Stimulated activated CD8-positive, alpha-beta memory T cell treated with anti-CD3 and anti-CD28 coated beads, Interleukin-7, amount 100 ng/mL, for 1 hour (primary cell): Measurements from ENCODE around the gene RASIP1.

ENCODE experiments used
- DNase-seq, 2 donors: peaks; one replicate each; pipeline ENCODE4 v3.0.0-alpha.2; 2020; ENCODE audit warnings: low read depth in 2 of 2

The RASIP1 gene

GRCh38 chr19:48756212-48756611 is 15.8 kb upstream of the RASIP1 start:
- DNase-seq, result no peak

GRCh38 chr19:48755787-48756186 is 15.4 kb upstream of the RASIP1 start:
- DNase-seq, result no peak

- DNase-seq, result no peak
These were observed 14.8 kb upstream of the RASIP1 start, which contains the start of gene FGF21 for GRCh38 chr19:48755084-48755641. Gene FGF21, plus strand, starts transcription at chr19:48755524. Its CDS starts 713 bp downstream, at chr19:48756237.

GRCh38 chr19:48752496-48753365 is 12.3 kb upstream of the RASIP1 start, which contains the start of gene FUT1:
Gene FUT1, minus strand, starts transcription at chr19:48752641. Its CDS starts 1,360 bp downstream, at chr19:48751281.
- no peak for DNase-seq

- DNase-seq, result no peak
These were observed 11.6 kb upstream of the RASIP1 start for GRCh38 chr19:48751845-48752495.

GRCh38 chr19:48750771-48751504 is 10.5 kb upstream of the RASIP1 start:
- DNase-seq, result no peak

- DNase-seq, result no peak
These were observed 9.9 kb upstream of the RASIP1 start for GRCh38 chr19:48750351-48750750.

- DNase-seq, result no peak
These were observed 9.3 kb upstream of the RASIP1 start for GRCh38 chr19:48749571-48750198.

- no peak for DNase-seq
These were observed 6.5 kb upstream of the RASIP1 start, which contains the start of gene IZUMO1 for GRCh38 chr19:48746738-48747575. Gene IZUMO1, minus strand, starts transcription at chr19:48746909. Its CDS starts 1,050 bp downstream, at chr19:48745859.

GRCh38 chr19:48746110-48746509 is 5.7 kb upstream of the RASIP1 start:
- no peak for DNase-seq

- DNase-seq, result no peak
These were observed 5.0 kb upstream of the RASIP1 start for GRCh38 chr19:48745208-48745995.

GRCh38 chr19:48742096-48742495 is 1.7 kb upstream of the RASIP1 start:
- DNase-seq, result no peak

GRCh38 chr19:48741129-48741999 is 954 bp upstream of the RASIP1 start:
- DNase-seq, result no peak

- DNase-seq, result no peak
These were observed 826 bp downstream of the RASIP1 start for GRCh38 chr19:48739404-48740163.

GRCh38 chr19:48738557-48739403 is 1.6 kb downstream of the RASIP1 start:
- DNase-seq, result peak; percentile 78 to 84

- no peak for DNase-seq
These were observed 2.9 kb downstream of the RASIP1 start for GRCh38 chr19:48737360-48737998.
